Right atrium auricular region (tissue), 2 donors: ENCODE measurements around the gene FOXN3. TPM values are rescaled to one million over a fixed set of nuclear protein-coding genes. Genes with fewer than 3 reads are reported as not detected.
A peak's percentile ranks its signal among the peaks of the same experiment; 100 is the strongest.

Experiments
- DNase-seq: peaks from one replicate; pipeline ENCODE4 v3.0.0-alpha.2; 2019; ENCODE audit warnings: low spot score
- H3K27ac ChIP-seq, 2 donors: fragments of 200-600 bp; sonication (generic); 1 replicate in 1 of 2; 2 replicates in 1 of 2; pipeline ENCODE4 v1.5.1; 2016 to 2019
- H3K27me3 ChIP-seq, 2 donors: fragments of 200-600 bp; sonication (generic); one replicate each; pipeline versions ENCODE4 v1.5.1 to v1.6.0; 2017 to 2019
- H3K36me3 ChIP-seq: fragments of 200-600 bp; sonication (generic); one replicate; pipeline ENCODE4 v1.5.1; 2016
- H3K4me1 ChIP-seq, 2 donors: fragments of 200-600 bp; sonication (generic); one replicate each; pipeline versions ENCODE4 v1.5.1 to v1.6.0; 2017 to 2019
- H3K4me3 ChIP-seq, 2 donors: fragments of 200-600 bp; sonication (generic); 1 replicate in 1 of 2; 2 replicates in 1 of 2; pipeline ENCODE4 v1.5.1; 2017 to 2019; ENCODE audit warnings: mild to moderate bottlenecking in 1 of 2, moderate library complexity in 1 of 2
- H3K9me3 ChIP-seq, 2 donors: fragments of 200-600 bp; sonication (generic); one replicate each; pipeline ENCODE4 v1.5.1; 2019
- total RNA-seq, 2 donors: library from RNA; depleted of rRNA; stranded (reverse); fragments of >200 nt; gene quantifications; one replicate each; pipeline ENCODE4 v1.1.0, GENCODE V29; 2016
- TF ChIP-seq, protein P1 (sequence below), 2 donors: fragments of 200-600 bp; sonication (generic); IDR thresholded peaks; one replicate each; pipeline ENCODE4 v1.5.1; 2019; ENCODE audit warnings: antibody characterized with exemption in 2 of 2

FOXN3 gene
- total RNA-seq, 2 donors from 2014 or later, result 80.1 to 90.3 TPM

DNA sequence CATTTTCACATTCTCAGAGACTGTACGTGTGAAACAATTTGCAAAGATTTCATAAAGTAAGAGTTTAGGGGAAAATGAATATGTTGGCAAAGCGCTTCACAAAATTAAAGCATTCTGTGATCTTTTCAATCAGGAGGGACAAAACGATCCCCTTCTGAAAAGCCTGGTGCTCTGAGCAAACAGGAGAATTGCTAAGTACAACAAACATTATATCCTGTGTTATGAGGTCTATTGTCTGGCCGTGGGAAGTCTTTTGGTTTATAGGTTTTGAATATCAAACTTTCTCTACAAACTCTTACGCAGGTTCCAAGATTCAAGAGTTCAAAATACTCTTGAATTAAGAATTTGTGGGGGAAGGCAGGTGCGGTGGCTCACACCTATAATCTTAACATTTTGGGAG is 7.2 kb upstream of the FOXN3 start:
- H3K4me1 ChIP-seq, result peaks cover 0 to 19% of the 10 kb centered on the region in 2 donors
- H3K27me3 ChIP-seq, result no peaks in the 10 kb centered on the region
- H3K27ac ChIP-seq, result no peak overlapping the region
- no peaks in the 10 kb centered on the region for H3K36me3 ChIP-seq
- no peak overlapping the region for H3K4me3 ChIP-seq
- no peaks in the 10 kb centered on the region for H3K9me3 ChIP-seq
- no peak for DNase-seq
- TF ChIP-seq, protein P1, sequence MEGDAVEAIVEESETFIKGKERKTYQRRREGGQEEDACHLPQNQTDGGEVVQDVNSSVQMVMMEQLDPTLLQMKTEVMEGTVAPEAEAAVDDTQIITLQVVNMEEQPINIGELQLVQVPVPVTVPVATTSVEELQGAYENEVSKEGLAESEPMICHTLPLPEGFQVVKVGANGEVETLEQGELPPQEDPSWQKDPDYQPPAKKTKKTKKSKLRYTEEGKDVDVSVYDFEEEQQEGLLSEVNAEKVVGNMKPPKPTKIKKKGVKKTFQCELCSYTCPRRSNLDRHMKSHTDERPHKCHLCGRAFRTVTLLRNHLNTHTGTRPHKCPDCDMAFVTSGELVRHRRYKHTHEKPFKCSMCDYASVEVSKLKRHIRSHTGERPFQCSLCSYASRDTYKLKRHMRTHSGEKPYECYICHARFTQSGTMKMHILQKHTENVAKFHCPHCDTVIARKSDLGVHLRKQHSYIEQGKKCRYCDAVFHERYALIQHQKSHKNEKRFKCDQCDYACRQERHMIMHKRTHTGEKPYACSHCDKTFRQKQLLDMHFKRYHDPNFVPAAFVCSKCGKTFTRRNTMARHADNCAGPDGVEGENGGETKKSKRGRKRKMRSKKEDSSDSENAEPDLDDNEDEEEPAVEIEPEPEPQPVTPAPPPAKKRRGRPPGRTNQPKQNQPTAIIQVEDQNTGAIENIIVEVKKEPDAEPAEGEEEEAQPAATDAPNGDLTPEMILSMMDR (IDR thresholded peaks at IDR 0.05), result no peak

DNA sequence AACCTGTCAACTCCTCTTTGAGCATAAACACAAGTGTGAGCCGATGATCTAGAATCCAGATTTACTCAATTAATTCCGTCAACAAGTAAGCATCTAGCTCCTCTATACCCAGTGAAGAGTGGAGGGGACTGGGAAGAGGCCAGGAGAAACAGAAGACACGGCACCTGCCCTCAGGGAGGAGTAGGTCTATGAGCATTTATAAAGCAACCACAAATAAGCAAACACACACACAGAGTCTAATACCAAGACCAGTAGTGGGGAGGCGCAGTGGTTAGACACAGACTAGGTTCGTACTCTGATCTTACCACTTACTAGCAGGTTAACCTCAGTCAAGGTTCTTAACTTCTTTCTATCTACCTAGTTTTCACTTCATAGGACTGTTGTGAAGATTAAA is 5.9 kb upstream of the FOXN3 start:
- Histone ChIP-seq H3K36me3 (no peaks in the 10 kb centered on the region), H3K4me3 (no peak overlapping the region), H3K27me3 (no peaks in the 10 kb centered on the region), H3K9me3 (no peaks in the 10 kb centered on the region), H3K27ac (peak overlapping the region; percentile 31 to 36), H3K4me1 (peaks cover 0 to 20% of the 10 kb centered on the region in 2 donors)
- no peak for DNase-seq
- TF ChIP-seq, protein P1 (IDR thresholded peaks at IDR 0.05), result no peak

DNA sequence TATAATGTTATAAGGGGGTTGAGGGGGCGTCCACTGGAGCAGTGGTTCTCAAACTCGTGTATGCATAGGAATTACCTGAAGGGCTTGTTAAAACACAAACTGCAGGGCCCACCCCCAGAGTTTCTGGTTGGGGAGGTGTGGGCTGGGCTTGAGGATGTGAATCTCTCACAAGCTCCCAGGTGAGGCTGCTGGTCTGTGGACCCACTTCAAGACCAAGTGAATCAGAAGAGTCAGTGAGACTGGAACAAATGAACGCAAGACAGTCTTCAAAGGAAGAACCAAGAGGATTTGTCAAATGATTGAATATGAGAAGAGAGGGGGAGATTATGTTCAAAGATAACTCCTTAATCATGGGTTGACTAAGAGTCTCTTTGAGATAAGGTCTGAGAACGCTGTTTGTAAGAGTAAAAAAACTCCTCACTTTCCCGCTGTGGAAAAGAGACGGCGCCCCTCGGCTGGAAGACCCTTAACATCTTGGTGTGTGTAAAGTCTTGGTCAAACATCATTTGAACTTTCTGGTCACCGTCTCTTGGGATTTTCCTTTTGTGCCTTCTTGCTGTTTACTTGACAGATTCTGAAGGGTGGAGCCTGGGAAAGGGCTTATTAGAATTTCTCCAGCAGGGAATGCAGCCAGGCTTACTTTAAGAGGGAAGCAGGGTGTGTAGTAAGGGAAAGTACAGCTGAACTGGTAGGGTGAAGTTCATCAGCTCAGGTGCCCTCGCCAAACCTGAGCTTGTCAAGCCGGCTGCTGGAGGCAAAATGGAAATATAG is 5.3 kb upstream of the FOXN3 start:
- Histone ChIP-seq H3K9me3 (no peaks in the 10 kb centered on the region), H3K4me3 (no peak overlapping the region), H3K27me3 (no peaks in the 10 kb centered on the region), H3K36me3 (no peaks in the 10 kb centered on the region), H3K4me1 (peaks cover 0 to 23% of the 10 kb centered on the region in 2 donors), H3K27ac (peak overlapping the region in 1 of 2 donors; percentile 36)
- TF ChIP-seq, protein P1 (IDR thresholded peaks at IDR 0.05), result no peak
- no peak for DNase-seq

DNA sequence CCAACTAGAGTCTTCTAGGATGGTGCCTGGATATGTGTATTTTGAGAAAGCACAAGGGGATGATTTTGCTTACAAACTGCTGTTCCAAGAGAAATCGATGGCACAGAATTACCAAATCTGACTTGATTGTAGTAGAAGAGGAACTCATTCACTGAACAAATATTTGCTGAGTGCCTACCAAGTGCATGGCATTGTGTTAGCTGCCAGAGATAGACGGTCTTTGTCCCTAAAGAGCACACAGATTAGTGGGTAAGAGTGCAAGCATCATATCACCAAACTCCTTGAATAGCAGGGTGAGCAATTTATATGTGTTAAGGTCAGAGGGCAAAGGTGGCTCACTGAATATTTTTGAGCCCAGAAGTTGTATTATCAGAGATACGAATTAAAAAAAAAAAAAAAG is 3.5 kb upstream of the FOXN3 start:
- Histone ChIP-seq H3K27ac (no peak overlapping the region), H3K4me3 (no peak overlapping the region), H3K27me3 (no peaks in the 10 kb centered on the region), H3K4me1 (peaks cover 0 to 23% of the 10 kb centered on the region in 2 donors), H3K36me3 (no peaks in the 10 kb centered on the region), H3K9me3 (no peaks in the 10 kb centered on the region)
- TF ChIP-seq, protein P1 (IDR thresholded peaks at IDR 0.05), result no peak
- no peak for DNase-seq

DNA sequence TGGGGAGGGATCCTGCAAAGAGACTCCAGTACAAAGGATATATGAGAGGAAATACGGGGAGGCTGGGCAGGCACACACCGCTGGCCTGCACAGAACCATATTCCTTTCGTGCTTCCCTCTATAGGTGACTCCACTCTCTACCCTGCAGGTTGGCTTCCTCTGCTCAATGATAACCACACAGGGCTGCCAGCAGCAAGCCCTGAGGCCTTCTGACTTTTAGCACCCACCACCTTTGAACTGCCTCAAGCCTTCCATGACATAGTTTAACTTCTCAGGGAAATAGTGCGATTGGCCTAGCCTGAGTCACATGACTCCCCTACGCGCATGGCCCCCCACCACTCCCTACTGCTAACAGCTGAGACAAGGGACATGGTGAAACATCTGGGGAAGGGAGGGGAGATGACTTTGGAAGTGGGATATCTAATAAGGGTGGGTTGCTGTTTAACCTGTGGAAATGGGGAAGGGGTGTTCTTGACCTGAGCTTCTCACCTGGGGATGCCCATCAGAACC is 3.0 kb upstream of the FOXN3 start:
- Histone ChIP-seq H3K9me3 (no peaks in the 10 kb centered on the region), H3K27ac (no peak overlapping the region), H3K27me3 (no peaks in the 10 kb centered on the region), H3K4me1 (peaks cover 2 to 27% of the 10 kb centered on the region in 2 donors), H3K36me3 (no peaks in the 10 kb centered on the region), H3K4me3 (no peak overlapping the region)
- no peak for DNase-seq
- TF ChIP-seq, protein P1 (IDR thresholded peaks at IDR 0.05), result no peak
